Lower leg skin (tissue), 3 donors: ENCODE results near the gene WNT1.

Experiments used
- CTCF ChIP-seq, 3 donors: fragments of 450-650 bp; IDR thresholded peaks; one replicate each; pipeline ENCODE4 v1.5.1; 2016; ENCODE audit warnings: antibody characterized with exemption in 3 of 3, mild to moderate bottlenecking in 3 of 3, moderate library complexity in 2 of 3
- POLR2A ChIP-seq, 2 donors: fragments of 450-650 bp; IDR thresholded peaks; one replicate each; pipeline ENCODE4 v1.6.1; 2016 to 2017; ENCODE audit warnings: antibody characterized with exemption in 2 of 2, mild to moderate bottlenecking in 1 of 2, moderate library complexity in 1 of 2

GRCh38 chr12:49010092-49010668 lies 32.1 kb downstream of the WNT1 start:
- TF ChIP-seq CTCF (IDR thresholded peaks at IDR 0.05) (no peak), POLR2A (IDR thresholded peaks at IDR 0.05) (no peak)
